OCI-LY3 (cell line): ENCODE measurements around the gene C14orf119.

Source experiments
- H2AFZ ChIP-seq: fragments of 200-600, 300-600 bp; shearing (Covaris generic); 2 replicates; pipeline ENCODE4 v1.6.0; 2014; ENCODE audit warnings: antibody characterized with exemption, low read depth, low read length
- H3K27ac ChIP-seq: fragments of 200-600, 300-600 bp; sonication (generic); 2 replicates; pipeline ENCODE4 v1.5.1; 2014; ENCODE audit warnings: mild to moderate bottlenecking, low read length, moderate library complexity, mixed read lengths
- H3K27me3 ChIP-seq: fragments of 200-600, 300-600 bp; sonication (generic); 2 replicates; pipeline ENCODE4 v1.6.1; 2014; ENCODE audit warnings: low read depth, low read length, mixed read lengths
- H3K36me3 ChIP-seq: fragments of 200-600, 300-600 bp; sonication (generic); replicated peaks from 2 replicates; pipeline ENCODE3; 2014; ENCODE audit warnings: low read depth, low read length, mixed read lengths
- H3K4me1 ChIP-seq: fragments of 300-600, 200-600 bp; sonication (generic); 2 replicates; pipeline ENCODE4 v1.6.1; 2014; ENCODE audit warnings: low read length, mixed read lengths
- H3K4me2 ChIP-seq: fragments of 200-600, 300-600 bp; sonication (generic); 2 replicates; pipeline ENCODE4 v1.6.1; 2014; ENCODE audit warnings: low read length, mixed read lengths
- H3K4me3 ChIP-seq: fragments of 300-600, 200-600 bp; sonication (generic); 2 replicates; pipeline ENCODE4 v1.5.1; 2014; ENCODE audit warnings: antibody characterized with exemption, mild to moderate bottlenecking, low read length, moderate library complexity
- H3K79me2 ChIP-seq: fragments of 300-600, 200-600 bp; shearing (Covaris generic); 2 replicates; pipeline ENCODE4 v1.6.1; 2014; ENCODE audit warnings: mild to moderate bottlenecking, low read length, mixed read lengths
- H3K9ac ChIP-seq: fragments of 300-600, 200-600 bp; shearing (Covaris generic); 2 replicates; pipeline ENCODE4 v1.6.0; 2014; ENCODE audit warnings: mild to moderate bottlenecking, low read length, moderate library complexity
- H3K9me3 ChIP-seq: fragments of 200-600, 300-600 bp; shearing (Covaris generic); 2 replicates; pipeline ENCODE4 v1.6.1; 2014; ENCODE audit warnings: low read length, mixed read lengths; ENCODE audit not compliant: insufficient read depth
- H4K20me1 ChIP-seq: fragments of 200-600, 300-600 bp; sonication (generic); 2 replicates; pipeline ENCODE4 v1.6.1; 2016; ENCODE audit warnings: low read length, mixed read lengths; ENCODE audit not compliant: insufficient read depth
- CTCF ChIP-seq: fragments of 200-600, 300-600 bp; sonication (generic); IDR thresholded peaks from 2 replicates; pipeline ENCODE4 v1.5.1; 2014; ENCODE audit warnings: antibody characterized with exemption, low read length, low read depth
- EZH2phosphoT487 ChIP-seq: fragments of 200-600 bp; shearing (Covaris generic); IDR thresholded peaks from 2 replicates; pipeline ENCODE4 v1.6.1; 2018; ENCODE audit warnings: antibody characterized with exemption, mixed run types, low read depth

Gene C14orf119

GRCh38 chr14:23102801-23103200, 7.5 kb downstream of the C14orf119 start:
- no peaks in the 10 kb centered on the region for H4K20me1 ChIP-seq
- no peak overlapping the region for H3K4me3 ChIP-seq
- no peak overlapping the region for H3K9ac ChIP-seq
- no peak overlapping the region for H2AFZ ChIP-seq
- TF ChIP-seq EZH2phosphoT487 (no peak), CTCF (no peak)
- no peak overlapping the region for H3K27ac ChIP-seq
- no peaks in the 10 kb centered on the region for H3K27me3 ChIP-seq
- H3K4me2 ChIP-seq, result no peak overlapping the region
- H3K36me3 ChIP-seq, result peaks cover 14% of the 10 kb centered on the region
- peaks cover 5% of the 10 kb centered on the region; the same call in 1 of the 2 replicates for H3K79me2 ChIP-seq
- H3K4me1 ChIP-seq, result no peaks in the 10 kb centered on the region
- no peaks in the 10 kb centered on the region for H3K9me3 ChIP-seq

GRCh38 chr14:23103581-23103980, 8.3 kb downstream of the C14orf119 start:
- no peaks in the 10 kb centered on the region for H3K4me1 ChIP-seq
- H3K9ac ChIP-seq, result no peak overlapping the region
- H4K20me1 ChIP-seq, result no peaks in the 10 kb centered on the region
- H3K4me3 ChIP-seq, result no peak overlapping the region
- no peak overlapping the region for H3K4me2 ChIP-seq
- peaks cover 7% of the 10 kb centered on the region for H3K36me3 ChIP-seq
- no peak overlapping the region for H2AFZ ChIP-seq
- no peak for TF ChIP-seq EZH2phosphoT487
- TF ChIP-seq CTCF, result no peak
- H3K27me3 ChIP-seq, result no peaks in the 10 kb centered on the region
- H3K27ac ChIP-seq, result no peak overlapping the region
- no peaks in the 10 kb centered on the region for H3K79me2 ChIP-seq
- no peaks in the 10 kb centered on the region for H3K9me3 ChIP-seq

GRCh38 chr14:23104070-23104590, 8.8 kb downstream of the C14orf119 start:
- no peak overlapping the region for H3K27ac ChIP-seq
- H3K4me1 ChIP-seq, result no peaks in the 10 kb centered on the region
- TF ChIP-seq EZH2phosphoT487, result no peak
- TF ChIP-seq CTCF, result no peak
- no peaks in the 10 kb centered on the region for H3K9me3 ChIP-seq
- H3K4me3 ChIP-seq, result no peak overlapping the region
- H4K20me1 ChIP-seq, result no peaks in the 10 kb centered on the region
- no peak overlapping the region for H2AFZ ChIP-seq
- H3K4me2 ChIP-seq, result no peak overlapping the region
- H3K79me2 ChIP-seq, result no peaks in the 10 kb centered on the region
- H3K36me3 ChIP-seq, result peaks cover 1% of the 10 kb centered on the region
- no peaks in the 10 kb centered on the region for H3K27me3 ChIP-seq
- no peak overlapping the region for H3K9ac ChIP-seq

GRCh38 chr14:23104591-23105347, 9.5 kb downstream of the C14orf119 start, which contains the start of gene CIROP:
TSS of gene CIROP (minus strand) at chr14:23104989. CDS start at chr14:23104920, 69 bp downstream.
- Histone ChIP-seq H3K4me1 (no peaks in the 10 kb centered on the region), H3K9me3 (no peaks in the 10 kb centered on the region), H4K20me1 (no peaks in the 10 kb centered on the region), H3K79me2 (no peaks in the 10 kb centered on the region), H3K4me3 (no peak within 1 kb of the TSS), H3K4me2 (no peak within 1 kb of the TSS), H3K27ac (no peak within 1 kb of the TSS), H3K27me3 (peaks cover 3% of the 10 kb centered on the region; the same call in 1 of the 2 replicates), H2AFZ (no peak within 1 kb of the TSS), H3K9ac (no peak within 1 kb of the TSS), H3K36me3 (no peaks in the 10 kb centered on the region)
- no peak for TF ChIP-seq CTCF
- TF ChIP-seq EZH2phosphoT487, result no peak
